ENCODE results near the gene TMEM63A. TPM values are rescaled to one million over a fixed set of nuclear protein-coding genes. Genes with fewer than 3 reads are reported as not detected.

TMEM63A gene
- total RNA-seq, 1 donor from 2014 or later = 33.5 TPM

- Mint-ChIP-seq H3K4me1 (ENCODE audit: low read depth) (peaks cover 27% of the 10 kb centered on the region), H3K27ac (no peak overlapping the region), H3K9me3 (no peaks in the 10 kb centered on the region), H3K36me3 (ENCODE audit: low read depth) (peaks cover 51% of the 10 kb centered on the region), H3K4me3 (ENCODE audit: low read depth) (no peak overlapping the region), H3K27me3 (ENCODE audit: low read depth) (no peaks in the 10 kb centered on the region)
- DNase-seq (ENCODE audit: low spot score) = no peak
- intact Hi-C loops (cut with micrococcal nuclease) = no loop called here
Observed at GRCh38 chr1:225918280-225918679, 36.1 kb upstream of the TMEM63A start.

- no peak overlapping the region for H3K4me3 Mint-ChIP-seq (ENCODE audit: low read depth)
- H3K4me1 Mint-ChIP-seq (ENCODE audit: low read depth) = peaks cover 21% of the 10 kb centered on the region
- H3K36me3 Mint-ChIP-seq (ENCODE audit: low read depth) = peaks cover 46% of the 10 kb centered on the region
- H3K9me3 Mint-ChIP-seq = no peaks in the 10 kb centered on the region
- no peaks in the 10 kb centered on the region for H3K27me3 Mint-ChIP-seq (ENCODE audit: low read depth)
- DNase-seq (ENCODE audit: low spot score) = no peak
- H3K27ac Mint-ChIP-seq = no peak overlapping the region
- intact Hi-C loops (cut with micrococcal nuclease) = no loop called here
Observed at GRCh38 chr1:225917536-225917935, 35.4 kb upstream of the TMEM63A start.

- no peaks in the 10 kb centered on the region for H3K9me3 Mint-ChIP-seq
- intact Hi-C loops (cut with micrococcal nuclease) = no loop called here
- DNase-seq (ENCODE audit: low spot score) = no peak
- H3K27me3 Mint-ChIP-seq (ENCODE audit: low read depth) = no peaks in the 10 kb centered on the region
- H3K36me3 Mint-ChIP-seq (ENCODE audit: low read depth) = peaks cover 46% of the 10 kb centered on the region
- no peak overlapping the region for H3K27ac Mint-ChIP-seq
- peaks cover 18% of the 10 kb centered on the region for H3K4me1 Mint-ChIP-seq (ENCODE audit: low read depth)
- H3K4me3 Mint-ChIP-seq (ENCODE audit: low read depth) = no peak overlapping the region
Observed at GRCh38 chr1:225917101-225917500, 34.9 kb upstream of the TMEM63A start.

GRCh38 chr1:225915538-225915991 lies 33.4 kb upstream of the TMEM63A start:
- intact Hi-C loops (cut with micrococcal nuclease) = no loop called here
- no peaks in the 10 kb centered on the region for H3K27me3 Mint-ChIP-seq (ENCODE audit: low read depth)
- H3K4me1 Mint-ChIP-seq (ENCODE audit: low read depth) = peaks cover 10% of the 10 kb centered on the region
- H3K4me3 Mint-ChIP-seq (ENCODE audit: low read depth) = no peak overlapping the region
- H3K36me3 Mint-ChIP-seq (ENCODE audit: low read depth) = peaks cover 34% of the 10 kb centered on the region
- H3K27ac Mint-ChIP-seq = no peak overlapping the region
- H3K9me3 Mint-ChIP-seq = no peaks in the 10 kb centered on the region
- no peak for DNase-seq (ENCODE audit: low spot score)

GRCh38 chr1:225914947-225915346 lies 32.8 kb upstream of the TMEM63A start:
- Mint-ChIP-seq H3K27me3 (ENCODE audit: low read depth) (peaks cover 1% of the 10 kb centered on the region), H3K4me3 (ENCODE audit: low read depth) (no peak overlapping the region), H3K4me1 (ENCODE audit: low read depth) (peaks cover 7% of the 10 kb centered on the region), H3K36me3 (ENCODE audit: low read depth) (peaks cover 28% of the 10 kb centered on the region), H3K9me3 (no peaks in the 10 kb centered on the region), H3K27ac (no peak overlapping the region)
- DNase-seq (ENCODE audit: low spot score) = no peak
- intact Hi-C loops (cut with micrococcal nuclease) = loop anchor here (5.0 kb wide), 1 partner anchor 48 kb away; no protein-coding TSS in a partner anchor

GRCh38 chr1:225914391-225914790 lies 32.2 kb upstream of the TMEM63A start:
- H3K9me3 Mint-ChIP-seq = no peaks in the 10 kb centered on the region
- DNase-seq (ENCODE audit: low spot score) = no peak
- intact Hi-C loops (cut with micrococcal nuclease) = loop anchor here (5.0 kb wide), 1 partner anchor 47 kb away; no protein-coding TSS in a partner anchor
- no peak overlapping the region for H3K4me3 Mint-ChIP-seq (ENCODE audit: low read depth)
- H3K27ac Mint-ChIP-seq = no peak overlapping the region
- H3K4me1 Mint-ChIP-seq (ENCODE audit: low read depth) = peaks cover 6% of the 10 kb centered on the region
- peaks cover 23% of the 10 kb centered on the region for H3K36me3 Mint-ChIP-seq (ENCODE audit: low read depth)
- peaks cover 6% of the 10 kb centered on the region for H3K27me3 Mint-ChIP-seq (ENCODE audit: low read depth)

- peaks cover 8% of the 10 kb centered on the region for H3K36me3 Mint-ChIP-seq (ENCODE audit: low read depth)
- no peak overlapping the region for H3K4me3 Mint-ChIP-seq (ENCODE audit: low read depth)
- no peaks in the 10 kb centered on the region for H3K9me3 Mint-ChIP-seq
- H3K27ac Mint-ChIP-seq = no peak overlapping the region
- intact Hi-C loops (cut with micrococcal nuclease) = loop anchor here (1.0 to 5.0 kb wide), 3 partner anchors 29 to 436 kb away; partner anchors contain the start of gene TMEM63A
- peaks cover 5% of the 10 kb centered on the region for H3K4me1 Mint-ChIP-seq (ENCODE audit: low read depth)
- peak; percentile 62 for DNase-seq (ENCODE audit: low spot score)
- peaks cover 6% of the 10 kb centered on the region for H3K27me3 Mint-ChIP-seq (ENCODE audit: low read depth)
Observed at GRCh38 chr1:225911191-225912130, 29.3 kb upstream of the TMEM63A start.

- H3K27ac Mint-ChIP-seq = no peak overlapping the region
- H3K9me3 Mint-ChIP-seq = no peaks in the 10 kb centered on the region
- no peak for DNase-seq (ENCODE audit: low spot score)
- H3K27me3 Mint-ChIP-seq (ENCODE audit: low read depth) = peaks cover 6% of the 10 kb centered on the region
- no peak overlapping the region for H3K4me3 Mint-ChIP-seq (ENCODE audit: low read depth)
- H3K4me1 Mint-ChIP-seq (ENCODE audit: low read depth) = peaks cover 5% of the 10 kb centered on the region
- intact Hi-C loops (cut with micrococcal nuclease) = no loop called here
- no peaks in the 10 kb centered on the region for H3K36me3 Mint-ChIP-seq (ENCODE audit: low read depth)
Observed at GRCh38 chr1:225909477-225909876, 27.3 kb upstream of the TMEM63A start.

- Mint-ChIP-seq H3K4me3 (ENCODE audit: low read depth) (no peak overlapping the region), H3K4me1 (ENCODE audit: low read depth) (peaks cover 5% of the 10 kb centered on the region), H3K36me3 (ENCODE audit: low read depth) (no peaks in the 10 kb centered on the region), H3K27me3 (ENCODE audit: low read depth) (peaks cover 9% of the 10 kb centered on the region), H3K9me3 (no peaks in the 10 kb centered on the region), H3K27ac (no peak overlapping the region)
- DNase-seq (ENCODE audit: low spot score) = no peak
- intact Hi-C loops (cut with micrococcal nuclease) = no loop called here
Observed at GRCh38 chr1:225908773-225909172, 26.6 kb upstream of the TMEM63A start.

- H3K27me3 Mint-ChIP-seq (ENCODE audit: low read depth) = peaks cover 12% of the 10 kb centered on the region
- no peaks in the 10 kb centered on the region for H3K36me3 Mint-ChIP-seq (ENCODE audit: low read depth)
- H3K4me3 Mint-ChIP-seq (ENCODE audit: low read depth) = no peak overlapping the region
- intact Hi-C loops (cut with micrococcal nuclease) = no loop called here
- H3K27ac Mint-ChIP-seq = no peak overlapping the region
- peaks cover 7% of the 10 kb centered on the region for H3K4me1 Mint-ChIP-seq (ENCODE audit: low read depth)
- DNase-seq (ENCODE audit: low spot score) = no peak
- no peaks in the 10 kb centered on the region for H3K9me3 Mint-ChIP-seq
Observed at GRCh38 chr1:225908013-225908640, 25.9 kb upstream of the TMEM63A start.

- peaks cover 7% of the 10 kb centered on the region for H3K4me1 Mint-ChIP-seq (ENCODE audit: low read depth)
- H3K27ac Mint-ChIP-seq = no peak overlapping the region
- H3K27me3 Mint-ChIP-seq (ENCODE audit: low read depth) = peaks cover 12% of the 10 kb centered on the region
- intact Hi-C loops (cut with micrococcal nuclease) = no loop called here
- no peaks in the 10 kb centered on the region for H3K9me3 Mint-ChIP-seq
- no peak overlapping the region for H3K4me3 Mint-ChIP-seq (ENCODE audit: low read depth)
- no peaks in the 10 kb centered on the region for H3K36me3 Mint-ChIP-seq (ENCODE audit: low read depth)
- no peak for DNase-seq (ENCODE audit: low spot score)
Observed at GRCh38 chr1:225907341-225907740, 25.2 kb upstream of the TMEM63A start.

GRCh38 chr1:225906467-225906866 lies 24.3 kb upstream of the TMEM63A start:
- Mint-ChIP-seq H3K4me3 (ENCODE audit: low read depth) (no peak overlapping the region), H3K4me1 (ENCODE audit: low read depth) (peaks cover 7% of the 10 kb centered on the region), H3K27me3 (ENCODE audit: low read depth) (peaks cover 12% of the 10 kb centered on the region), H3K36me3 (ENCODE audit: low read depth) (no peaks in the 10 kb centered on the region), H3K9me3 (no peaks in the 10 kb centered on the region), H3K27ac (no peak overlapping the region)
- intact Hi-C loops (cut with micrococcal nuclease) = no loop called here
- no peak for DNase-seq (ENCODE audit: low spot score)

- DNase-seq (ENCODE audit: low spot score) = no peak
Observed at GRCh38 chr1:225903623-225904022, 21.4 kb upstream of the TMEM63A start.

More at GRCh38 chr1:225903623-225904022, 21.4 kb upstream of the TMEM63A start:
- Mint-ChIP-seq H3K27me3 (ENCODE audit: low read depth) (peaks cover 11% of the 10 kb centered on the region), H3K36me3 (ENCODE audit: low read depth) (no peaks in the 10 kb centered on the region), H3K4me1 (ENCODE audit: low read depth) (peaks cover 5% of the 10 kb centered on the region), H3K4me3 (ENCODE audit: low read depth) (no peak overlapping the region), H3K27ac (no peak overlapping the region), H3K9me3 (no peaks in the 10 kb centered on the region)
- intact Hi-C loops (cut with micrococcal nuclease) = no loop called here

All from activated T-helper 2 cell treated with anti-CD3 and anti-CD28 coated beads, Interferon-gamma antibody, Interleukin-2, Interleukin-4, amounts not matched to agents 10 μg/mL and 5 μg/mL and 100 μg/mL, durations not matched to agents 14 hours and 24 hours and 36 hours (primary cell).